Activated CD8-positive, alpha-beta T cell treated with anti-CD3 and anti-CD28 coated beads for 36 hours (primary cell): Measurements from ENCODE around the gene DEFB114. TPM values are rescaled to one million over a fixed set of nuclear protein-coding genes. Genes with fewer than 3 reads are reported as not detected.

ENCODE experiments used
- ATAC-seq: fragments of 200-7000 bp; cut with Tn5 transposase; one replicate; pipeline ENCODE4 v1.10.0; 2021; ENCODE audit warnings: mild to moderate bottlenecking, moderate library complexity
- CTCF ChIA-PET: fragments of 350-600 bp; sonication (Branson Sonifier 250); formaldehyde crosslinking; loops from one replicate; lab custom pipeline; 2021; ENCODE audit warnings: antibody characterized with exemption; lab: Charles Lee
- POLR2A ChIA-PET: fragments of 350-600 bp; sonication (Branson Sonifier 250); formaldehyde crosslinking; loops from one replicate; lab custom pipeline; 2021; ENCODE audit warnings: antibody characterized with exemption; lab: Charles Lee
- DNase-seq: peaks from one replicate; pipeline ENCODE4 v3.0.0-alpha.2; 2020
- H3K27ac Mint-ChIP-seq: one replicate; pipeline ENCODE4 v1.8.0; 2021; ENCODE audit warnings: mild to moderate bottlenecking, mixed read lengths
- H3K27me3 Mint-ChIP-seq: one replicate; pipeline ENCODE4 v1.8.0; 2021; ENCODE audit warnings: mixed read lengths
- H3K36me3 Mint-ChIP-seq: one replicate; pipeline ENCODE4 v1.8.0; 2021; ENCODE audit warnings: low read depth, mixed read lengths
- H3K4me1 Mint-ChIP-seq: one replicate; pipeline ENCODE4 v1.8.0; 2021; ENCODE audit warnings: low read depth, mixed read lengths
- H3K4me3 Mint-ChIP-seq: one replicate; pipeline ENCODE4 v1.8.0; 2021; ENCODE audit warnings: mild to moderate bottlenecking, moderate library complexity, mixed read lengths
- H3K9me3 Mint-ChIP-seq: one replicate; pipeline ENCODE4 v1.8.0; 2021; ENCODE audit warnings: mixed read lengths
- intact Hi-C: fragments of 100-400 bp; cut with micrococcal nuclease; formaldehyde crosslinking; loops from one replicate; pipeline ENCODE4 v1.10.0; 2022
- total RNA-seq, 2 experiments: library from RNA; stranded (reverse); gene quantifications; one replicate each; pipeline ENCODE4 v1.2.3, GENCODE V29; 2021
- TF ChIP-seq, protein P1 (sequence below): fragments of 200-600 bp; IDR thresholded peaks from one replicate; pipeline ENCODE4 v1.8.0; 2022; ENCODE audit warnings: antibody characterized with exemption, mild to moderate bottlenecking

Gene DEFB114
- total RNA-seq, 2 experiments from 2014 or later = not detected

DNA sequence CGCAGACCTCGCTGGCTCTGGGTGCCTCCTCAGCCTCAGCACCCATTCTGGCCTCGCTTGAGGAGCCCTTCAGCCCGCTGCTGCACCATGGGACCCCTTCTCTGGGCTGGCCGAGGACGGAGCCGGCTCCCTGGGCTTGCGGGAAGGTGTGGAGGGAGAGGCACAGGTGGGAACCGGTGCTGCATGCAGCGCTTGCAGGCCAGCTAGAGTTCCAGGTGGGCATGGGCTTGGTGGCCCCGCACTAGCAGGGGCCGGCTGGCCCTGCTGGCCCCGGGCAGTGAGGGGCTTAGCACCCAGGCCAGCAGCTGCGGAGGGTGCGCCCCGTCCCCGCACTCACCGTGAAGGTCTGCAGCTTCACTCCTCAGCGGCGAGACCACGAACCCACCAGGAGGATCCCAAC, 30.4 kb downstream of the DEFB114 start:
- ChIA-PET CTCF (no interaction called here), POLR2A (no interaction called here)
- Mint-ChIP-seq H3K4me1 (no peaks in the 10 kb centered on the region), H3K27me3 (no peaks in the 10 kb centered on the region), H3K9me3 (no peaks in the 10 kb centered on the region), H3K36me3 (no peaks in the 10 kb centered on the region), H3K27ac (no peak overlapping the region), H3K4me3 (no peak overlapping the region)
- DNase-seq = no peak
- TF ChIP-seq, protein P1, sequence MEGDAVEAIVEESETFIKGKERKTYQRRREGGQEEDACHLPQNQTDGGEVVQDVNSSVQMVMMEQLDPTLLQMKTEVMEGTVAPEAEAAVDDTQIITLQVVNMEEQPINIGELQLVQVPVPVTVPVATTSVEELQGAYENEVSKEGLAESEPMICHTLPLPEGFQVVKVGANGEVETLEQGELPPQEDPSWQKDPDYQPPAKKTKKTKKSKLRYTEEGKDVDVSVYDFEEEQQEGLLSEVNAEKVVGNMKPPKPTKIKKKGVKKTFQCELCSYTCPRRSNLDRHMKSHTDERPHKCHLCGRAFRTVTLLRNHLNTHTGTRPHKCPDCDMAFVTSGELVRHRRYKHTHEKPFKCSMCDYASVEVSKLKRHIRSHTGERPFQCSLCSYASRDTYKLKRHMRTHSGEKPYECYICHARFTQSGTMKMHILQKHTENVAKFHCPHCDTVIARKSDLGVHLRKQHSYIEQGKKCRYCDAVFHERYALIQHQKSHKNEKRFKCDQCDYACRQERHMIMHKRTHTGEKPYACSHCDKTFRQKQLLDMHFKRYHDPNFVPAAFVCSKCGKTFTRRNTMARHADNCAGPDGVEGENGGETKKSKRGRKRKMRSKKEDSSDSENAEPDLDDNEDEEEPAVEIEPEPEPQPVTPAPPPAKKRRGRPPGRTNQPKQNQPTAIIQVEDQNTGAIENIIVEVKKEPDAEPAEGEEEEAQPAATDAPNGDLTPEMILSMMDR = no peak
- intact Hi-C loops = no loop called here
- ATAC-seq = no peak

DNA sequence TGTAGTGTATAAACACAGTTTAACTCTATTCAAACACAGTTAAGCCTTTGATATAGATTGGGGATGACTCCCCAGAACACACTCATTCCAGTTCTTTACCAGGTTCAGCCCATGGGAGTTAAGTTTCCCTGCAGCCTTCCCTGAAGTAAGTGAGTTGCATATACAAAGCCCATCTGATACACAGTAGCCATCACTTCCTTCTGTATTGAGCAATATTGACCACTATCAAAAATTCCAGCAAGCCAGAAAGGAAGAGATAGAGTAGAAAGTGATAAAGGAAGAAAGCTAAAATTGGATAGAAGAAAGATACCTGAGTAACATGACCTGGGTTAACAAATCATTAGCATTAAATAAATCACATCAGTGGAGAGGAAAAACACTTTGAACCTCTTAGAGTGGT, 34.6 kb downstream of the DEFB114 start:
- ATAC-seq (no peak), DNase-seq (no peak)
- ChIA-PET POLR2A (no interaction called here), CTCF (no interaction called here)
- TF ChIP-seq, protein P1 = no peak
- Mint-ChIP-seq H3K36me3 (no peaks in the 10 kb centered on the region), H3K27me3 (no peaks in the 10 kb centered on the region), H3K4me3 (no peak overlapping the region), H3K27ac (no peak overlapping the region), H3K4me1 (no peaks in the 10 kb centered on the region), H3K9me3 (peaks cover 2% of the 10 kb centered on the region)
- intact Hi-C loops = no loop called here

- H3K4me3 Mint-ChIP-seq = no peak overlapping the region
- ATAC-seq (no peak), DNase-seq (no peak)
- no peak overlapping the region for H3K27ac Mint-ChIP-seq
- H3K9me3 Mint-ChIP-seq = peaks cover 2% of the 10 kb centered on the region
- CTCF ChIA-PET = no interaction called here
- POLR2A ChIA-PET = no interaction called here
- no peaks in the 10 kb centered on the region for H3K4me1 Mint-ChIP-seq
- H3K36me3 Mint-ChIP-seq = no peaks in the 10 kb centered on the region
- TF ChIP-seq, protein P1 = no peak
- no peaks in the 10 kb centered on the region for H3K27me3 Mint-ChIP-seq
- intact Hi-C loops = no loop called here
Observed at GRCh38 chr6:49923826-49924225, 40.1 kb downstream of the DEFB114 start.

- POLR2A ChIA-PET = interaction anchor here (0.6 kb wide), 1 partner anchor 176 kb away, joined by 3 read pairs; the partner anchor contains the start of gene CRISP3
- TF ChIP-seq, protein P1 = no peak
- Mint-ChIP-seq H3K27ac (no peak overlapping the region), H3K4me3 (no peak overlapping the region), H3K9me3 (peaks cover 2% of the 10 kb centered on the region), H3K4me1 (no peaks in the 10 kb centered on the region), H3K36me3 (no peaks in the 10 kb centered on the region), H3K27me3 (no peaks in the 10 kb centered on the region)
- ATAC-seq = no peak
- intact Hi-C loops = no loop called here
- no peak for DNase-seq
- CTCF ChIA-PET = no interaction called here
Observed at GRCh38 chr6:49919935-49920644, 43.9 kb downstream of the DEFB114 start.

DNA sequence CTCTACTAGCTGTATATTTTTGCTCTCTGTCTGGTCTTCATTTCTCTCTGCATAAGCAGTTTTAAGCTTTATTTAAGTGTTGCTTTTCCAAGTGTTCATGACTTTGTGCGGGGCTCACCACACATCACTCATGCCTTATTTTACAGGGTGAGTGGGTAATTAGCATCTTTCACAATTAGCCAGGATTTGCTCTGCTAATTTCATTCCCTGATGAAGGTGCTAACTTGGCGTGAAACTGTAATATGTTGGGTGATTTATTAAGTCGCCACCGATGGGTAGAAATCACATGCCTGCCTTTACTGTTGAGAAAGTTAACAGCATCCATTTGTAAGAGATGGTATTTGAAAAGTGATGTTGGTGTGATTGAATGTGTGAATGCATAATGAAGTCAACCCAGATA, 44.7 kb downstream of the DEFB114 start:
- H3K27ac Mint-ChIP-seq = no peak overlapping the region
- intact Hi-C loops = no loop called here
- POLR2A ChIA-PET = no interaction called here
- H3K4me1 Mint-ChIP-seq = no peaks in the 10 kb centered on the region
- TF ChIP-seq, protein P1 = no peak
- H3K4me3 Mint-ChIP-seq = no peak overlapping the region
- no peaks in the 10 kb centered on the region for H3K27me3 Mint-ChIP-seq
- H3K36me3 Mint-ChIP-seq = no peaks in the 10 kb centered on the region
- DNase-seq (no peak), ATAC-seq (no peak)
- CTCF ChIA-PET = no interaction called here
- H3K9me3 Mint-ChIP-seq = peaks cover 2% of the 10 kb centered on the region
